SHP77 treated with DMSO at 0.1 percent for 48 hours (cell line): Measurements from ENCODE around the gene TNFRSF19.

Experiments
- DNase-seq: peaks from one replicate; lab custom pipeline; 2025; lab: John Stamatoyannopoulos, UW

The TNFRSF19 gene

DNA sequence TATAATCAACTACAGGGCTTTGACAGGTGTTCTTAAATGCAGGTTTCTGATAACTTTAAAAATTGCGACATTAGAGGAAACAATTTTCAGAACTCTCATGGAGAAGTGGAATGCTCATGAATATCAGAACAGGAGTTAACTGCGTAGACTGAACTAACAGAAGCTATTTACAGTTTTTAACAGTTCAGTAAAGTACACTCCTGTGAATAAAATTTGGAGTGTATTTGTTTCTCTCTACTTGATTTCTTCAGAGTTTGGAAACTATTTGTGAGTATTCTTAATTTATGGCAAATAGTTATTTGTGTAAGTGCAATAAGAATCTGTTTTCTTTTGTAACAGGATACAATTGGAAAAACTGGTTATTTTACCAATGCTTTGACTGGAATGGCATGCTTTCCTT lies 114.4 kb downstream of the TNFRSF19 start:
- DNase-seq, result no peak

DNA sequence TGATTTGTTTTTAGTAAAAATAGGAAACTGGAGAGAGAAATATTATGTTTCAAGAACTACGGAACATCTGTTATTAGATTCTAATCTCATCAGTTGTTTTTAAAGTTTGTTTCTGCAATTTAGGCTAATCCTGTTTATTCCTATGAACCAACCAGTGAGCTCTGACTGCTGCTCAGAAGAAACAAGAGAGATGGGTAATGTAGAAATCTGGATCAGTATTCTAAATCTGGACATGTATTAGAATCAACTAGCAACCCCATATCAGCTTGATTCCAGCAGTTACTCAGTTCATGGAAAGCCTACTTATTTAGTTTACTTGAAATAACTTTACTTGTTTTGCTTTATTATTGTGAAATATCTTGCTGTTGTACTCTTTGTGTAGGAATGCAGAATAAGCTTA lies 115.2 kb downstream of the TNFRSF19 start:
- DNase-seq, result no peak

DNA sequence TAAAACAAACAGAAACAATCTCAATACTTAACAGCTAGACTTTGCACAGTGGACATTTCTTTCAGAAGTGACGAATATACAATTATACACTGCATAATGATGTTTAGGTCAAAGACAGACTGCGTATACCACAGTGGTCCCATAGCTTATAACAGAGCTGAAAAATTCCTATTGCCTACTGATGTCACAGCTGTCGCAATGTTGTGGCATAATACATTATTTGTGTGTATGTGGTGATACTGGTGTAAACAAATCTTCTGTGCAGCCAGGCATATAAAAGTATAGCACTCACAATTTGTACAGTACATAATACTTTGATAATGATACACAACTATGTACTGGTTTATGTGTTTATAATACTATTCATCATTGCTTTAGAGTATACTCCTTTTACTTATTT lies 116.7 kb downstream of the TNFRSF19 start:
- DNase-seq, result no peak

DNA sequence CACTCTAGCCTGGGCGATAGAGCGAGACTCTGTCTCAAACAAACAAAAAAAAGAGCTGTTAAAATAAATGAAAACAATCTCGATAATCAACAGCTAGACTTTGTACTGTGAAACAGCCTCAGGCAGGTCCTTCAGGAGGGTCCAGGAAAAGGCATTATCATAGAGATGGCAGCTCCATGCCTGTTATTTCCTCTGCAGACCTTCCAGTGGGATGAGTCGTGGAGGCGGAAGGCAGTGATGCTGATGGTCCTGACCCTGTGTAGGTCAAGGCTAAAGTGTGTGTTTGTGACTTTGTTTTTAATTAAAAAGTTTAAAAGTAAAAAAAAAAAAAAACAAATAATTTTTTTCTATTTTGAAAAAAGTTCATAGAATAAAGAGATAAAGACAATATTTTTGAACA lies 117.4 kb downstream of the TNFRSF19 start:
- DNase-seq, result no peak

DNA sequence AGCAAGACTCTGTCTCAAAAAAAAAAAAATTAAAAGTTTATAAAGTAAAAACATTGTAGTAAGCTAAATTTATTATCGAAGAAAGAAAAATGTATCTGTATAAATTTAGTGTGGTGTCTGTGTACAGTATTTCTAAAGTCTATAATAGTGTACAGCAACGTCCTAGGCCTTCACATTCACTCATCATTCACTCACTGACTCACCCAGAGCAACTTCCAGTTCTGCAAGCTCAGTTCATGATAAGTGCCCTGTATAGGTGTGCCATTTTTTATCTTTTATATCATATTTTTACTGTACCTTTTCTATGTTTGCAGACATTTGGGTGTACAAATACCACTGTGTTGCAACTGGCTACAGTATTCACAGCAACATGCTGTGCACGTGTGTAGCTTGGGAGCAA lies 118.1 kb downstream of the TNFRSF19 start:
- no peak for DNase-seq

DNA sequence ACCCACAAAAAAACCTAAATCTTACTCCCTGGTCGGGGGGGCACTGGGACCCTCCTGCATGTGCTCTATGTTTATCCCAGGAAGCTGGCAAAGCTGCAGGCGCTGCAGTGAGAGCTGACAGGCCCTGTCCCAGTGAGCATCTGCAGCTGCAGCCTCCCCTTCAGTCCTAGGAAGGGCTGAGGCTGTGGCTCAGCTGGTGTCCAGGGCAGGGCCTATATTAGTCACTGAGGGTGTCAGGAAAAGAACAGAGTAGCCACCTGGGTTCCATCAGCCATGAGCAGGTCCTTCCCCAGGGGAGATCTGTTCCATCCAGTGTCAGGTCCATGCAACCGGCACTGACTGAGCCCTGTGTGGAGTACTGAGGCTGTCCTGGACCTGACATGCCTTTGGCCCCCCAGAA lies 120.5 kb downstream of the TNFRSF19 start:
- no peak for DNase-seq

DNA sequence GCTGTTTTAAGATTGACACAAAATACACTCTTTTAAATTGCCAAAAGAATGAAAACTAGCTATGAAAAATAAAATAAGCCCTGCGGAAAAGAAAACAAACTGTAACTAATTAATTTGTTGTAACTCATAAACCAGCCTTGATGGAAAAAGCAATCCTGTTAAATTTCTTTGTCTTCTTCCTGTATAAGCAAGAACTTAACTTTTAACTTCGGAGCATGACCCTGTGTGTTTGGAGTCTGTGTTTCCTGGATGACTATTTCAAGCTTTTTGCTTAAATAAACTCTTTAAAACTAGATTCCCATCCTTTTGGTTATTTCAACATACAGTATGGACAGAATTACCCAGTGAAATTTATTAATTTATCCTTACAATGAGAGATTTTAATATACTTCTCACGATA lies 122.6 kb downstream of the TNFRSF19 start:
- no peak for DNase-seq

DNA sequence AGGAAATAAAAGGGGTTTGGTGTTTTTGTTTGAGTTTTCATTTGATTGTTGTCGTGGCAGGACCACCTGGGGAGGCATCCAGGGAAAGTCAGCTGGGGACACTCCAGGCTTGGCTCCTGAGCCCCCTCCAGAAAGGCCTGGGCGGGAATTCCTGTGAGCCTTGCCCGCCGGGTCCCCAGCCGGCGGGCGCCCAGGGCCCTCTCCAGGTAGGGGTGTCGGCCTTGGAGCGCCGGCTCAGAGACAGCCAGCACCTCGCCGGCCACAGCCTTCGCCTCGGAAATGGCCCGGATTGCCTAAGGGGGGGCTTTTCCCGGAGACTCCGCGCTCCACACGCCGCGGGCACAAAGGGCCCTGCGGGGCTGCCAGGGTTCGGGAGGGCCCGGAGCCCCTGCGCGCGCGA lies 125.0 kb downstream of the TNFRSF19 start:
- no peak for DNase-seq

DNA sequence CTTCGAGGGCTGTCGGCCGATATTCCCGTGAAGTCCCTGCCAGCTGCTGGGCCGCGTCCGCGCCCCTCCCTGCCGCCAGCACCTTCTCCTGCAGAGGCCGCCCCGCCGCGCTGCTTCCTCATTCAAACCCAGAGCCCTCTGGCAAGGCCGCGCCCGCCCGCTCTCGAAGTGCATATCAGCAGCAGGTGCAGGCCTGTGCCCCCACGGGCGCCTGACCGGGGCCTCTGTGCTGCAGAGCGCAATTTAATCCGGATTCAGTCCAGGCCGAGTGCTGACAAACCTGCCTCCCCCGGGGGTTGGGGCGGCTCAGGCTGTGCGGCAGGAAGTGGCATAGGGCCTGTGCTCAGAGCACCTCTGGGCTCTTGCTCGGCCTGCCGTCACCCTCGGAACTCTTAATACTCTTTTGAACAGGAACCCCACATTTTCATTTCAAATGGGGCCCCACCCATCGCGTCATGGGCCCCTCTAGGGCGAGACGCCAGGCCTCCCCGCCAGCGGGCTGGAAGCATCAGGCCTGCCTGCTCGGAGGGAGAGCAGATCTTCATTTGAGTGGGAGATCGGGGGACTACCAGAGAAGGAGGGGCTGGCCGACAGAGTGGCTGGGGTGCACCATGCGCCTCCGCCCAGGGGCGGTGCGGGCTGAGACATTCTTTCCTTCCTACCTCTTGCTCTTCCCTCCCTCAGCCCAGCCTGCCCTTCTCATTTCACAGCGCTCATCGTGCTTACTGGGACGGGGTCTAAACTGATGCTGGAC lies 125.7 kb downstream of the TNFRSF19 start:
- DNase-seq, result peak; percentile 84

DNA sequence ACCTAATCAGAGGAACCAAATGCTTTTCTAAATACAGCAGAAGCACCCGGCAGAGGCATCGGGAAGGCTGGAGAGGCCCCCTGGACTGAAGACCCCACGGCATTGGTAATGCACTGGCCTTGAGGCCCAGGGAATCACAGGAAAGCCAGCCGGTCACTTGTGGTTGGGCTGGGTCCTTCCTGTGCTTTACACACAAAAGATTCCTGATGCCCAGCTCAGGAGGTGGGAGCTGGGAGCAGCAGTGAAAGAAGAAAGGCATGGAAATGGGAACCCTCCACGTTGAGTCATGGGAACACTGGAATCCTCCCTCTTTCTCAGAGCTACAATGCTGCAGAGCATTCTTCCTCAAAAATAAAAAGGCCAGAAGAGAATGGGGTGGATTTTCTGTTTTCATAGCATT lies 126.4 kb downstream of the TNFRSF19 start:
- DNase-seq, result peak; percentile 31

DNA sequence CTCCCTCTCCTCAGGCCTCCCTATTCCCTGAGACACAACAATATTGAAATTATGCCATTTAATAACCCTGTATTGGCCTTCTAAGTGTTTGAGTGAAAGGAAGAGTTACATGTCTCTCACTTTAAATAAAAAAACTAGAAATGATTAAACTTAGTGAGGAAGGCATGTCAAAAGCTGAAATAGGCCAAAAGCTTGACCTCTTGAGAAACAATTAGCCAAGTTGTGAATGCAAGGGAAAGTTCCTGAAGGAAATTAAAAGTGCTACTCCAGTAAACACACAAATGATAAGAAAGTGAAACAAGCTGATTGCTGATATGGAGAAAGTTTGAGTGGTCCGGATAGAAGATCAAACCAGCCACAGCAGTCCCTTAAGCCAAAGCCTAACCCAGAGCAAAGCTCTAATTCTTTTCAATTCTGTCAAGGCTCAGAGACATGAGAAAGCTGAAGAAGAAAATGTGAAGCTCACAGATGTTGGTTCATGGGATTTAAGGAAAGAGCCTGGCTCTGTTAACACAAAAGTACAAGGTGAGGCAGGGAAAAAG lies 127.6 kb downstream of the TNFRSF19 start:
- DNase-seq, result no peak

DNA sequence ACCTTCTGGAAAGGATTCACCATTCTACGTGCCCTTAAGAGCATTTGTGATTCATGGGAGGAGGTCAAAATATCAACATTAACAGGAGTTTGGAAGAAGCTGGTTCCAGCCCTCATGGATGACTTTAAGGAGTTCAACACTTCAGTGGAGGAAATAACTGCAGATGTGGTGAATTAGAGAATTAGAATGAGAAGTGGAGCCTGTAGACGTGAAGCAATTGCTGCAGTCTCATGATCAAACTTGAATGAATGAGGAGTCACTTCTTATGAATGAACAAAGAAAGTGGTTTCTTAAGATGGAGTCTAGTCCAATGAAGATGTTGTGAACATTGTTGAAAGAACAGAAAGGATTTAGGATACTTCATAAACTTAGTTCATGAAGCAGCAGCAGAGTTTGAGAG lies 129.1 kb downstream of the TNFRSF19 start:
- DNase-seq, result no peak

DNA sequence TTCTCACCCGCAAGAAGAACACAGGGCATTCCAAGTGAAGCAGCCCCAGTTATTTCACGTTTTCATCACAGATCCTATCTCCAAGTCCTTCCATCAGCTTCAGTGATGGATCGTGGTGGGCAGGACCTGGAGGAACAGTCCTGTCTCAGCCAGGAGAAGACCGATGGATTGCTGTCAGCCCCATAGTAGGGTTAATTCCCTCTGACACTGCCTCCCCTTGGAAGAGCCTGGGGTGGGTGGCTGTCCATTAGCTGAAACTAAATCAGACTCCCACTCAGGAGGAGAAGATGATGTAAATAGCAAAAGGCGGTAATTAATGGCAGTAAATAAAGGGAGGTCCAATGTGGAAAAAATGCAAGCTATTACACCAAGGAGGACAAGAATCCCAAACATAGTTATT lies 131.0 kb downstream of the TNFRSF19 start:
- no peak for DNase-seq

DNA sequence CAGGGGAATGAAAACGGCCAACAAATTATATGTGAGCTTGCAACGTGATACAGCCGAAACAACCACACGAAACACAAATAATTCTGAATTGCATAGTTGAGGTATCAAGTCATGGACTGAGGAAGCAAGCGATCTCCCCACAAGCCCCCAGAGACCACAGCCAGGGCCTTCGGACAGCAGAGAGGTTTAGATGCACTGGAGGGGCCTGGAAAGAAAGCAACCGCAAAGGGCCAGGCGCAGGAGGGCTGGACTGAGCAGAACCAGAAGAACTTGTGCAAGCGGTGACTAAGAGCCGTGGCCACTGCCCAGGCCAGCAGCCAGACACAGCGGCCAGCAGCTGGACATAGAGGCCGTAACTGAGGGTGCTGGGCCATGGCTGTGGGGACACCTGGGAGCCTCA lies 131.4 kb downstream of the TNFRSF19 start:
- DNase-seq, result no peak

DNA sequence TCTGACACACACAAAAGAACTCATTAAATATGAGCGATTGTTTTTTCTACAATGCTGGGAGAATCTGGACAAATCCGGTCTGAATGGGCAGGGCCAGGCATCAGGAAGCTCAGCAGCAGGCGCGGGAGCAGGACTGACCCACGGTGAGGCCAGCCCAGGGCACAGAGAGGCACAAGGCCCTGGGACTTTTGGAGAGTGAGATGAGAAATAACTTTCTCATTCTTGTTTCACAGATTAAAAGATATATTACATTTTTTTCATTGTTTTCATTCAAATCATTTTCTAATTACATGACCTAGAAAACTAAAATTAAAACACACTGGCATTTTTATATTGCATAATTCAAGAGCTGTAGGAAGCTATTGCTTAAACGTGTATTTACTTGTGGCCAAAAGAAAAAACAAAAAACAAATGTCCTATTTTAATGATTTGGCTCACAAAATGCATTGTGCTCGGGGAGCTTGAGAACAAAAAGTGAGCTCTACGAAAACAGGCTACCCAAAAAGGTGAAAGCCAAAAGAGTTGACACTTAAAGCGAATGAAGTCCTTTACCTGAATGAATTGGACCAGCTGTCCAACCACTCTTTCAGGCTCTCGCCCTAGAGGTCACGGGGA lies 133.1 kb downstream of the TNFRSF19 start:
- DNase-seq, result no peak

DNA sequence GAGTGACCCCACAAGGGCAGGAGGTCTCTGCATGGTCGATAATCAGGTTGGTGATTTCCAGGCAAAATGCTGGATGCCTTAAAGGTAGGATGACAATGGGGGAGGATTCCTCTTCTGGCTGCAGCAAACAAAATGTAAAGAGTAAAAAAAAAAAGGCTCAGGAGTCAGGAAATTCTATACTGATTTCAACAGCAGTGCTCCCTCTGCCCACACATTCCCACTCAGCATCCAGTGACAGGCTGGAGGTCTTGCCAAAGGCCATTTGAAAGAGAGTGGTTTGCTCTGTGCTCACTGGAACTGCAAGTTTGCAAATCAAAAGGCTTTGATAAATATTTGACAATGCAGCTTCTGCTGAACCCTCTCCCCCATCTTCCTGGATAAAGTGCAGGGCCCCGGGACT lies 135.4 kb downstream of the TNFRSF19 start:
- DNase-seq, result no peak

DNA sequence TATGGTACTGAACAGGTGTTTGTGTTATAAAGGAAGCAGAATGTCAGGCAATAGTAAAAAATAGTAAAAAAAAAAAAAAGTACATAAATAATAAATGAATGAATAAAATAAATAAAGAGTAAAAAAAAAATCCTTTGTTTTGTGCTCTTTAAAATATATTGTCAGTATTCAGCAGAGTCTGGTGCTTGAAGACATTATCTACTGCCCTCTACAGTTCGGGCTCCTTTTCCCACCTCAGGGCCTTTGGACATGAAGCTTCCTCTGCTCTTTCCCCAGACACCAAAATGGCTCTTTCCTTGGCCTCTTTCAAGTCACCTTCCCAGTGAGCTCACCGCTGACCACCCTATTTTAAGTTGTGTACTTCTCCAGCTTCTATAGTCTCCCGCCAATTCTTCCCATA lies 137.5 kb downstream of the TNFRSF19 start:
- no peak for DNase-seq

DNA sequence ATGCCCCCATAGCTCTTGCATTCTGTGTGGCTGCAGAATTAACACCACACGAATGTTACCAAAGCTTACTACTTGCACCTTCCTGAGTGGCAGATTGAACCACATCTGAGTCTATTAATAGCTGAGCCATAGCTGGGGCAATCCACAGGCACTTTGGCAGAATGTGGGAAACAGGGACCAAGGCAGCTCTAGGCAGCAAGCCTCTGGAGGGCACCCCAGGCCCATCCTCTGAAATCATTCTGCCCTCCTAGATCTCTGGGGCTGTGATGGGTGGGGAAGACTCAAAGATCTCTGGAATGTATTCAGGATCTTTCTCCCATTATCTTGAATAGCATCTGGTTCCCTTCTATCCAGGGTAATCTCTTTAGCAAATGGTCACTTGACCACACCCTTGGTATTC lies 139.3 kb downstream of the TNFRSF19 start:
- DNase-seq, result no peak

DNA sequence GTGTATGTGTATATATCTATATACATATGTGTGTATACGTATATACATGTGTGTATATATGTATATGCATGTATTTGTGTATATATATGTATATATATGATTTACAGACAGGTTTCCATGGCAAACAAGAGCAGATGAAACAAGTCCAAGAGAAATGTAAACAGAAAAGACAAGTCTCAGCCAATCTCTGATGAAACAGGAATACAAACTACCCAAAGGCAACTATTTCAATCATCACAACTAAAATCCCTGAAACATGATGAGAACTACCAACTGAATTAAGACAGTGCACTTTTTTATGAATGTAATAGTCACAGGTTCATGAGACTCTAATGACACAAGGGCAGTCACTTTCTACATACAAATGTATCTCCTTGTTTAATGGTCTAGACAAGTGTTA lies 140.2 kb downstream of the TNFRSF19 start:
- no peak for DNase-seq

DNA sequence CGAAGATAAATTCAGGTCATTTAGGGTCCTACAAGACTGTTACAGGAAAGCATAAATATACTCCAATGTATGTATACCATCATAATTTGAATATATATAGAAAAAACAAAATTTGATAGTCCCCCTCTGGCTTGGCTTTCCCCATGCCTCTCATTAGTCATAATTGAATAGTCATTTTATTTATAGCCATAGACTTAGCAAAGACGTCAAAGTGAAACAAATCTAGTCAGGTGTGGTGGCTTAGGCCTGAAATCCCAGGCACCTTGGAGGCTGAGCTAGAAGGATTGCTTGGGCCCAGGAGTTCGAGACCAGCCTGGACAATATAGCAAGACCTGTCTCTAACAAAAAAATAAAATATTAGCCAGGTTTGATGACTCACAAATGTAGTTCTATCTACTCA lies 141.1 kb downstream of the TNFRSF19 start:
- no peak for DNase-seq

DNA sequence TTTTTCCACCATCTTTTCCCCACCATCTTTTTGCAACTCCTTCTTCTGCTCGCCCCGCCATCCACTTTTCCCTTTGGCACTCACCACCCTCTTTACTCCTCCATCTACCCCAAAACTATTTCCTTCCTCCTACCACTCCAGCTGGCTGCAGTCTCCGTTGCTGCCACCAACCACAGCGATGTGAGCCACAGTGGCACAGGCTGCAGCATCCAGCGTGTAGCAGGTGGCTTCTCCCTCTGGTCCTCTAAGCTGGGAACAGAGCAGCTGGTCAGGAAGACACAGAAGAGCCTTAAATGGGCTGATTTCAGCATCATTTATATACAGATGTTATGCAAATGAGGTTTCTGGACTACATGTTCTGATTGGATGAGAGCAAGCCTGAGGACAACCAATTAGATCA lies 144.5 kb downstream of the TNFRSF19 start:
- no peak for DNase-seq

DNA sequence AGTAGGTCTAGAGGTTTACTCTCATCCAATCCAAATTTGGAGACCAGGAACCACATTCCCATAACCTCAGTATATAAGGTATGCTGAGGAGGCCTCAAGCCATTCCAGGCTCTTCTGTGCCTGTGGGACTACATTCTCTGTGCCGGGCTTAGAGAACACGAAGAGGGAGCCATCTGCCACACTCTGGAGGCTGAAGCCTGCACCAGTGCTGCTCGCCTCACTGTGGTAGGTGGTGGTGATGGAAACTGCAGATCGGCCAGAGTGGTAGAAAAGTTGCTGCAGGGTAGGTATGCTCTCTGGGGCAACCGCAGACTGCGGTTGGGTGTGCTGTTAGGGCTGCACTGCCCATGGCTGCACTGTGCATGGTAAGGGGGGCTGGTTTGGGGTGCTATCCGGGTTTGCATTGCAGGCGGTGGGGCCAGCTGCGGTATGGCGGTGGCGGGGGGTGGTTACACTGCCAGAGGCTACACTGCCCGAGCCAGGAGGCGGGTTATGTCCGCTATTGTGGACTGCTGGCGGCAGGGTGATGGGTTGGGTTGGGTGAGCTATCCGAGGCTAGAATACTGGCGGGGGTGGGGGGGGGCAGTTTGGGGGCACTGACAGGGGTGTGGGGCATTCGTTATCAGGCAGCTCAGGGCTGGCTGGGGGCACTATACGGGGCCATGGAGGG lies 145.0 kb downstream of the TNFRSF19 start:
- DNase-seq, result peak; percentile 53

DNA sequence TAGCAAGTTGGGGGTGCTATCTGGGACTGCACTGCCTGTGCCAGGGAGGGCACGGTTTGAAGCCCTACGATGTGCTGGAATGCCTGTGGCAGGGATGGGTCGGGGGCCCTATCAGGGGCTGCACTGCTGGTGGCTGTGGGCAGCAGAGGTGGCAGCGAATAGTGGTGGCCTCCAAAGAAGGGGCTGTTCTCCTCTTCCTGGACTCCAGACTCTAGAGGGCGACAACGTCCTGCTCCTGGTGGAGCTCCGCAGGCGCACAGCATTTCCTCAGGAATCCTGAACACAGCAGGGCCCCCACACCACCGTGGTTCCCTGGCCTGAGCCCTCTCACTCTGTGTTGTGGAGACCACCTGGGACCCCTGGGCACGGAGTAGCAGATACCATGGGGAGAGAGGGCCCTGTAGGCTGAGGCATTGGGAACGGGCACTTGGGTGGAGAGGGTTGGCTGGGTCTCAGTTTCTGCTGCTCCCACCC lies 145.6 kb downstream of the TNFRSF19 start:
- peak; percentile 26 for DNase-seq
